GM21529 (cell line): ENCODE data around the gene ZNF813.
A peak's percentile ranks its signal among the peaks of the same experiment; 100 is the strongest.

Experiments
- ATAC-seq: cut with Tn5 transposase; IDR thresholded peaks from one replicate; pipeline ENCODE4 v1.9.1; 2021; ENCODE audit not compliant: unreplicated experiment

Gene ZNF813

DNA sequence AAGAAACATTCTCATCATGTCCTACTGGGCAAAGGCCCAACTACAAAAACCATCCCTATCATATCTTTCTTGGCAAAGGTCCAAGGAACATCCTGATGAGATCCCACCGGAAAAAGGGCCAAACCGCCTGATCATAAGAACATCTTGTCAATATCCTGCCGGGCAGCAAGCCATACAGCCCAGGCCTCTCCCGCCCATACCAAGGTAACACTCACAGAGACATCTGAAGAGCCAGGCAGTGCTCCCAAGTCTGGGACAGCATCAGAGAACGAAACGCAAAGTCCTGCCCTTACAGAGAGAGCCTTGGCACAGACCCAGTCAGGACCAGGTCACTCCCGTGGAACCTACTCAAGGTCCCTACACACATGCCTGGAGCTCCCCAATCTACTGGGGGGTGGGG is 51.9 kb downstream of the ZNF813 start:
- ATAC-seq: no peak

DNA sequence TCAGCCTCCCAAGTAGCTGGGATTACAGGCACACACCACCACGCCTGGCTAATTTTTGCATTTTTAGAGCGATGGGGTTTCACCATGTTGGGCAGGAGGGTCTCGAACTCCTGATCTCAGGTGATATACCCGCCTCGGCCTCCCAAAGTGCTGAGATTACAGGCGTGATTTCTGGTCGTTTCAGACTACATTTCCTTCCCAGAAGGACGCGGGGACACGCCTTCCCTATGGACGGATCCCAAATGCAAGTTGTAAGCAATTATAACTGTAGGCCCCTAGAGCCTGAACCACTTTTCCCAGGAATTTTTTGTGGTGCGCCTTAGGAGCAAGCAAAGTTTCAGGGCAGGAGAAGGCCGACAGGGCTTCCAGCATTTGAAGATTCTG is 52.6 kb downstream of the ZNF813 start:
- ATAC-seq: no peak

DNA sequence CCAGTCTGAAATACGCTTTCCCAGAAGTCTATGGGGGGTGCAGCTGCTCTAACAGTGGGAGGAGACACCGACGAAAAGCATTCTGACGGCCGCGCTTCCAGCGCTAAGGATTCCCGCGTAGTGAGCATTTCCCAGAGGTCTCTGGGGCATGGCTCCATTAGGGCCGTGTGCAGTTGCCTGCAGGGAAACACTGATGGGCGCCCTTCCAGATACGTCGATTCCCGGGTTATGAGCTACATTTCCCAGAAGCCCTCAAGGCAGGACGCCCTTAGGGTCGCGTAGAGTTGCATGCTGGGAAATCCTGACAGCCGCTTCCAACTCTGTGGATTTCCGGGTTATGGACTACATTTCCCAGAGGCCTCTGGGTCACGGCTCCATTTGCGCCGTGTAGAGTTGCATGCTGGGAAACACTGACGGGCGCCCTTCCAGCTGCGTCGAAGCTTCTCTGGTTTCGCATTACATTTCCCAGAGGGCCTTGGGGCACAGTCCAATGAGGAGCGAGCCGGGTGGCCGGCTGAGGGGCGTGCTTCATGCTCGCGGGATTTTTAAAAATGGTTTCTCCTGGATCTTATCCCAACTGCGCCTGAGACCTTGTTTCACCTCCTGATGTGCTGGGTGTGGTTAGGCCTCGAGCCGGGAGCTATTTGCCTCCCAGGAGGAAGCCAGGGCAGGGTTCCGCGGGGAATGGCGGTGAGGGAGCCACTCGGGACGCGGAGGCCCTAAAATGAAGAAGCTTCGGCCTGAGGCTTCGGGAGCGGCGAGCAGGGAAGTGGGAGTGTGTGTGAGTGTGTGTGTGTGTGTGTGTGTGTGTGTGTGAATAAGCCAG is 53.2 kb downstream of the ZNF813 start:
- peak; percentile 92 for ATAC-seq

DNA sequence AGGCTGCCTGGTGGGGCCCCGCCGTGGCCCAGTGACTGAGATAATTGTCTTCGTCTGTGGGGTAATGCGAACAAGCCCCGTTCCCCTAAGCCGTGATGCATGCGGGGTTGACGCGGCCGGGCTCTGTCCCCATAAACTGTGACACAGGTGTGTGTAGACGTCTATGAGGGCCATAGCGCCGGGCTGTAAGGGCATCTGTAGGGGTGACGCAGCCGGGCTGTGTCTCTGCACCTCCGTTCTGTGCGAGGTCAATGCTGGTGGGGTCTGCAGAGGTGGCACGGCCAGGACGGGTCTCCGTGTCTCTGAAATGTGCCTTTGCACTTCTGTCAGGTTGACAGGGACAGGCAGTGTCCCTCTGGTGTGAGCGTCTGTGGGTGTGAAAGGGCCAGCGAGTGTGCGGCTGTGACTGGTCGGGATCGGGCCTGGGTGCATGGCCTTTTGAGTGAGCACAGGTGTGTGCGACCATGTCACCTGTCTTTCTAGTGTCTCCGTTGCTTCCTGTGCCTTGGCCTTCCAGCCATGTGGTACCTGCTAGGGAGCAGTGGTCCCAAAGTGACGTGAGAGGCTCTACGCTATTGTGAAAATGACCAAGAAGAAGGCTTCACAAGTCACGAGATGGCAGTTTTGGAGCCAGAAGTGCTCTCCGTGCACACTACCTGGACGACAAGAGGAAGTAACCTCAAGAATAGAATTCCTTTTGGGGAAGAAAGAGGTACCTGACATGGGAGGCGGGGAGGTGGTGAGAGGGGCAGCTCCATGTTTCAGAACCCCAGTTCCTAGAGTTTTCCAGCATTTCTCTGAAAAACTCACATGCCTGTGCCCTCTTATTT is 54.1 kb downstream of the ZNF813 start:
- peak; percentile 6 for ATAC-seq

DNA sequence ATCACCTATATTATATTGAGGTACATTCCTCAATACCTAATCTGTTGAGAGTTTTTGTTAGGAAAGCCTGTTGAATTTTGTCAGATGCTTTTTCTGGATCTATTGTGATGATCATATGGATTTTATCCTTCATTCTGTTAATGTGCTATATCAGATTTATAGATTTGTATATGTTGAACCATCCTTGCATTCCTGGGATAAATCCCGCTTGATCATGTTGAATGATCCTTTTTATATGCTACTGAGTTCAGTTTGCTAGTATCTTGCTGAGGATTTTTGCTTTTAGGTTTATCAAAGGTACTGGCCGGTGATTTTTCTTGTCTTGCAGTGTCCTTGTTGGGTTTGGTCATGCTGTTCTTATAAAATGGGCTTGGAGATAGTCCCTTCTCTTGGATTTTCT is 58.4 kb downstream of the ZNF813 start:
- ATAC-seq: no peak

DNA sequence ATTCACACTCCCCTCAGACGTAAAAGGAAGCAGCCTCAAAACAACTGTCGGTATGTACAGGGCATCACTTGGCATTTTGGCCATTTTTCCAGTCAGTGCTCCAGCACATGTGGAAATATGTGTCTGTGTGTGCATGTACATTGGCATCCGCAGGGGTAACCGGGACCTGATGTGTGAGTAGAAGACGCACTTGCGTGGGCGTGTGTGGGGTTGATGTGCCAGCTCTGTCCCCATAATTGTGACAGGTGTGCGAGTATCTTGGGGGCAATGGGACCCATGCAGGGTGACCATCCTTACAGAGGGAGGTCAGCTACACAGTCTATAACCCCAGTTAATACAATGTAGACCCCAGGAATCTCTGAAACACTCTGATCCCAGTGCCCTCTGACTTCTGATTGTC is 63.1 kb downstream of the ZNF813 start:
- ATAC-seq: no peak

DNA sequence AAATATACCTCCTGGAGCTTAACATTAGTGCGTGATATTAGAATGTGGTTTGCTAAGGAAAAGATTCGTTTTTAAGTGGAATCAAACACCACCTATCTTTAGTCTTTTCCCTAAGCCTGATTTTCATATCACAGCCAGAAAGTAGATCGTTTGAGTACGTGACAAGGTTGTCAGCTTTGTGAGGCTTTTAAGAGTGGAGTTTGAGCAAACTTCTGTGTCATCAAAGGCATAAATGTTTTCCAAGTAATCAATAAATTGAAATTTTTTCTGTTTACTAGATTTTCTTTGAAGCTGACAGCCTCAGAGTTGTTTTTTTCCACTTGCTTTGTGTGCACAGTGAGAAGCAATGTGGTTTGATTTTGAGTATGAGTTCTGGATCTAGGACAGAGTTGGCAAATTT is 63.9 kb downstream of the ZNF813 start:
- no peak for ATAC-seq

DNA sequence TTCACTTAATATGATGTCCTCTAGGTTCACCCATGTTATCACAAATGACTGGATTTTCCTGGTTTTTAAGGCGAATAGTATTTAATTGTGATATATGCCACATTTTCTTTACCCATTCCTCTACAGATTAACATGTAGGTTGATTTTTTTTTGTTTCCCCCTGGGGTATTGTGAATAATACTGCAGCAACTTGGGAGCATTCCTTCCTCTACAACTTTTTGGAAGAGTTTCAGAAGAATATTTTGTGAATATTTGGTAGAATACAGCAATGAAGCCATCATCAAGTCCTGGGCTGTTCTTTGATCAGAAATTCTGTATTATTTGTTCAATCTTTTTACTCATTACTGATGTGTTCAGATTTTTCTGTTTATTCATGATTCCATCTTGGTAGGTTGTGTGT is 64.8 kb downstream of the ZNF813 start:
- ATAC-seq: no peak

DNA sequence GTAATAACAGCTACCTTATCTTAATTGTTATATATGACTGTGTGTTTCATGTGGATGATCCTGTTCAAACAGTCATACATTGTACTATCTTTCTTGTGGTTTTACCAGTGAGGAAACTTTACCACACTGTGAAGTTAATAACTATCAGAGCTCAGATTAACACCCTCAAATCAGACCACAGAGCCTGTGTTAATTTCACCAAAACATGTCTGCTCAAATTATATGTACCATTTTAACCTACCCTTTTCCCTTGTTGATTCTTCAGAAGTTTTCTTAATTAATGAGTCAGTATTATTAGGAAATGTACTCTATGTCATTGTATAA is 68.7 kb downstream of the ZNF813 start:
- no peak for ATAC-seq

DNA sequence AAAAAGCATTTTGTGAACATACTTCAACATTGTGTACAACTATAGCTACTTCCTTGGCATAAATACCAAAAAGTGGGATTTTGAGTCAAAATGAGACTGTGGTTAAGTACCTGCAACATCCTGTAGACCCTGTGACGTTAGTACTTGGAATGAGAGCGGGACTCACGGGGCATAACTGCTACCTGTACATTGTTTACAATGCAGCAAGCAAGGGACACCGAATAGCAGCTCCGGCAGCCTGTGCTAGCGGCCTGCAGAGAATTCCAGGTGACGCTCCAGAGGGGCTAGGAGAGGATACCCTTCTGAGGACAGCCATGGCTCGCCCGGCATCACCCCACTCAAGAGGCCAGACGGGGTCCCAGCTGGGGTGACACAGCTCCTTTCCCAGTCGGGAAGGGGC is 69.6 kb downstream of the ZNF813 start:
- ATAC-seq: peak; percentile 16

DNA sequence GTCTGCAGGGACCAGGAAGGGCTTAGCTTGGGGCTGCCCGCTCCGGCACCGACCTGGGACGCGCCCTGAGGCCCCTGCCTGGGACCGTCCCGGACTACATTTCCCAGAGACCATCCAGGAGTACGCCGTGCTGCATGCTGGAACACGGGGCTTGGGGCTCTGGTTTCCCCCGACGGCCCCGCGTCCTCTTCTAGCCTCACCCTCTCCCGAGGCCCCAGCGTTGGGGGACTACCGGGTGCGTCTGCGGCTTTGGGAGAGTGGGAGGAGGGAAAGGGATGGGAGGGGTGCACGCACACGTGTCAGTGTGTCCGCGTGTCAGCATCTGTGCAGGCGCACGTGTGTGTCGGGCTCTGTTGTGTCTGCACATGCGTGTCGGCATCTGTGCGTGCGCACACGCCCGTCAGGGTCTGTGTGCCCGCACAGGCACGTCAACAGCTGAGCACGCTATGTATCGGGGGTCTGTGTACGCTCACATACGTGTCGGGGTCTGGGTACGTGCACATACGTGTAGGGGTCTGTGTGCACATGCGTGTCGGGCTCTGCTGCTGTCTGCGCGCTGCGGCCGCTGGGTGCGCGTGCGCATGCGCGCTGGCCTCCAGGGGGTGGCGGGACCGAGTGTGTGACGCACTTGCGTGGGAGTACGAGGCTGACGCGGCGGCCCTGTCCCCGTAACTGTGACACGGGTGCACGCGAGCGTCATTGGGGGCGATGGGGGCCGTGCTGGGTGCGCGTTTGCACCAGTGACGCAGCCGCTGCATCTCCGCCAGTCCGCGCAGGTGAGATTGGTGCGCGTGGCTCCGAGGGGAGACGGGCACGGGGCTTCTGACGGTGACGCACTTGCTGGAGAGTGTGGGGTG is 70.2 kb downstream of the ZNF813 start, which contains the start of gene ZNF331:
Gene ZNF331 (plus strand): TSS at position 625 of the 857 bp plus-strand sequence. CDS start 31,232 bp downstream, outside the sequence.
- ATAC-seq: peak; percentile 68

DNA sequence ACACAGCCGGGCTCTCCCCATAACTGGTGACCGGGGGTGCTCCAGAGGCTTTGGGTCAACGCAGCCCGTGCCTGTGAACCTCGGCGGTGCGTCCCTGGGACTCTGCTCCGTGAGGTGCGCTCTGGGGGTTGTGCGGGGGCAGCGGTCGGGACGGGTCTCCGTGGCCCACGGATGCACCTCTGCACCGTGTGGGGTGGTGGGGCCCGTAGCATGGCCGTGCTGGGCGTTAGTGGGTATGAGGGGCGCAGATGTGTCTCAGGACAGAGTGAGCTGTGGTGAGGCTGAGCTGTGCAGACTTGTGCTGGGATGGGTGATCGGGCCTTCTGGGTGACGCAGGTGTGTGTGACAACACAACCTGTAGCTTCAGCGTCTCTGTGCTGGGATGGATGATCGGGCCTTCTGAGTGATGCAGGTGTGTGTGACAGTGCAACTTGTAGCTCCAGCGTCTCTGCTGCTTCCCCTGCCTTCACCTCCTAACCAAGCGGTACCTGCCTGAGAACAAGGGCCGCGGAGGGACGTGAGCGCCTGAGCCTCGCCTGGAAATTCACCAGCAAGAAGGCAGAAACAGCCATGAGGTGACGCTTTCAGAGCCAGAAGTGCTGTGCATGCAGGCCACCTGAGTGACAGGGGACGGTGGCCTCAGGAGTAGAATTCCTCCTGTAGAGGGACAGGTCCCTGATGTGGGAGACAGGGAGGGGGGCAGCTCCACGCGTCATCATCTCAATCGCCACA is 71.0 kb downstream of the ZNF813 start:
- no peak for ATAC-seq

DNA sequence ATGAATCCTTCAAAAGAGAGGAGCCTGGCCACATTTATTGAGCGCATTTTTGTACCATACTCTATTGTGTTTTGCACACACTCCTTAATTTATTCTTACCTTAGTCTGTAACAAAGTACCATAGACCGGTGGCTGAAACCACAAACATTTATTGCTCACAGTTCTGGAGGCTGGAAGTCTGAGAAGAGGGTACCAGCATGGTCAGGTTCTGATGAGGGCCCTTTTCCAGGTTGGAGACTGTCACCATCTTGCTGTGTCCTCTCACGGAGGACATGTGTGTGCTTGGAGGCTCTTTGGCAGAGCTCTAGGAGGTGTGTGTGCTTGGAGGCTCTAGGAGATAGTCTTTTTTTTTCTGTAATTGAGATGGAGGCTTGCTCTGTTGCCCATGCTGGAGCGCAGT is 72.6 kb downstream of the ZNF813 start:
- no peak for ATAC-seq

DNA sequence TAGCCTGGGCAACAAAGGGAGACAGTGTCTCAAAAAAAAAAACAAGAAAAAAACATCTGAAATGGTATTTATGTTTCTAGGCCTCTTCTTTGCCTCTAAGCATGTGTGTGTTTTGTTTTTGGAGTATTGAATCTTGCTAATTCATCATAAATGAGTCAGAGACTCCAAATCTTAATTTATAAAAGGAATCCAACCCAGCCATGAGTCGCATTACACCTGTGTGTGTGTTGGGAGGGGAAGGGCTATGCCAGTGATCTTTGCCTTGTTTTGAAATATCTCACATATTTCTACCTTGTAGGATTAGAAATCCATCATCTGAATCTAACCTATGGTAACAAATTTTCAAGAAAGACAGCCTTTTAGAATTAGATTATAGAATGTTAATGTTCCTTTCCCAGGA is 74.4 kb downstream of the ZNF813 start:
- ATAC-seq: no peak

DNA sequence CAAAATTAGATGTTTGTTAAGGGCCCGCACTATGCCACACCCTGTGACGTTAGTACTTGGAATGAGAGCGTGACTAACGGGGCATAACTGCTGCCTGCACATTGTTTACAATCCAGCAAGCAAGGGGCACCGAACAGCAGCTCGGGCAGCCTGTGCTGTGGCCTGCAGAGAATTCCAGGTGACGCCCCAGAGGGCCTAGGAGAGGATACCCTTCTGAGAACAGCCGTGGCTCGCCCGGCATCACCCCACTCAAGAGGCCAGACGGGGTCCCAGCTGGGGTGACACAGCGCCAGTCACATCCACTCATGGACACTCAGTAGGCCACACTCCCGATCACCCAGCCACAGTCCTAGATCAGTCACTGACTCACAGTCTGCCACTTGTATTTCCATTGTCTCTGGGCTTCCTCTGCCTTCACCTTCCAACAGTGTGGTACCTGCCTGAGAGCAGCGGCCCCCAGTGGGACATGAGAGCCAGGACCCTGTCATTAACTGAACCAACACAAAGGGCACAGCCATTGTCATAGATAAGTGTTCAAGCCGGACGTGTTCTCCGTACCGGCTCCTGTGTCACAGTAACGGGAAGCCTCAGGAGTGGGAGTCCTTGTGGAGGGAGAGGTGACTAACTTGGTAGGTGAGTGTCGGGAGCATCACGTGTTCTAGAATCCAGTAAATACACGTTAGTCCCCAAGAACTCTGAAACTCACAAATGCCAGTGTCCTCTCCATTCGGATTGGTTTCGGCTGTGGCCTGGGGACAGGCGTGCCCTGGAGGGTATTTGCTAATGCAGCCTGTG is 77.9 kb downstream of the ZNF813 start:
- ATAC-seq: no peak
